Stimulated activated naive CD8-positive, alpha-beta T cell treated with anti-CD3 and anti-CD28 coated beads, Interleukin-15, Interleukin-2, amounts not matched to agents 100 ng/mL and 50 ng/mL, for 24 hours (primary cell): ENCODE measurements around the gene PBRM1.
"Not testable (repeated sequence)": the region's sequence is repeated elsewhere in the genome, so short reads cannot be mapped to it uniquely, and the experiment has no call there.

ENCODE experiments used
- H3K27ac Mint-ChIP-seq: one replicate; pipeline ENCODE4 v1.8.0; 2021; ENCODE audit warnings: mild to moderate bottlenecking, mixed read lengths
- H3K27me3 Mint-ChIP-seq: one replicate; pipeline ENCODE4 v1.8.0; 2021; ENCODE audit warnings: mixed read lengths
- H3K36me3 Mint-ChIP-seq: one replicate; pipeline ENCODE4 v1.8.0; 2021; ENCODE audit warnings: low read depth, mixed read lengths
- H3K4me1 Mint-ChIP-seq: one replicate; pipeline ENCODE4 v1.8.0; 2021; ENCODE audit warnings: low read depth, mixed read lengths
- H3K4me3 Mint-ChIP-seq: one replicate; pipeline ENCODE4 v1.8.0; 2021; ENCODE audit warnings: mild to moderate bottlenecking, mixed read lengths
- H3K9me3 Mint-ChIP-seq: one replicate; pipeline ENCODE4 v1.8.0; 2021; ENCODE audit warnings: mixed read lengths

Gene PBRM1

GRCh38 chr3:52685709-52686691 is at the start of gene PBRM1, which contains the start of gene GNL3:
TSS of gene PBRM1 (minus strand) at chr3:52685913.
TSS of gene GNL3 (plus strand) at chr3:52686032. CDS start at chr3:52686093, 61 bp downstream.
- Mint-ChIP-seq H3K9me3 (no peaks in the 10 kb centered on the region), H3K4me1 (peaks cover 86% of the 10 kb centered on the region), H3K27me3 (no peaks in the 10 kb centered on the region), H3K4me3 (peak within 1 kb of the TSS; percentile 100), H3K36me3 (peaks cover 72% of the 10 kb centered on the region), H3K27ac (peak within 1 kb of the TSS; percentile 100)

GRCh38 chr3:52733256-52733891 is 47.7 kb upstream of the PBRM1 start:
- H3K27ac Mint-ChIP-seq: no peak overlapping the region
- peaks cover 82% of the 10 kb centered on the region for H3K36me3 Mint-ChIP-seq
- peaks cover 20% of the 10 kb centered on the region for H3K9me3 Mint-ChIP-seq
- H3K4me1 Mint-ChIP-seq: peaks cover 6% of the 10 kb centered on the region
- no peaks in the 10 kb centered on the region for H3K27me3 Mint-ChIP-seq
- no peak overlapping the region for H3K4me3 Mint-ChIP-seq

- H3K4me3 Mint-ChIP-seq: no peak overlapping the region
- H3K27me3 Mint-ChIP-seq: no peaks in the 10 kb centered on the region
- H3K27ac Mint-ChIP-seq: no peak overlapping the region
- H3K9me3 Mint-ChIP-seq: peaks cover 21% of the 10 kb centered on the region
- H3K4me1 Mint-ChIP-seq: peaks cover 6% of the 10 kb centered on the region
- H3K36me3 Mint-ChIP-seq: peaks cover 81% of the 10 kb centered on the region
These were observed 45.9 kb upstream of the PBRM1 start for GRCh38 chr3:52731590-52731989.

GRCh38 chr3:52730681-52731080 is 45.0 kb upstream of the PBRM1 start:
- Mint-ChIP-seq H3K9me3 (peaks cover 21% of the 10 kb centered on the region), H3K4me3 (no peak overlapping the region), H3K36me3 (peaks cover 76% of the 10 kb centered on the region), H3K27me3 (no peaks in the 10 kb centered on the region), H3K4me1 (peaks cover 6% of the 10 kb centered on the region), H3K27ac (peak overlapping the region; percentile 26)

GRCh38 chr3:52728753-52729152 is 43.0 kb upstream of the PBRM1 start:
- H3K4me1 Mint-ChIP-seq, H3K27me3 Mint-ChIP-seq, H3K4me3 Mint-ChIP-seq, H3K27ac Mint-ChIP-seq: not testable (repeated sequence)
- Mint-ChIP-seq H3K9me3 (peaks cover 21% of the 10 kb centered on the region), H3K36me3 (peaks cover 63% of the 10 kb centered on the region)

- peaks cover 30% of the 10 kb centered on the region for H3K36me3 Mint-ChIP-seq
These were observed 38.8 kb upstream of the PBRM1 start for GRCh38 chr3:52724511-52724910.

GRCh38 chr3:52723935-52724334 is 38.2 kb upstream of the PBRM1 start:
- no peak overlapping the region for H3K4me3 Mint-ChIP-seq
- H3K27ac Mint-ChIP-seq: no peak overlapping the region
- H3K9me3 Mint-ChIP-seq: peaks cover 4% of the 10 kb centered on the region
- peaks cover 29% of the 10 kb centered on the region for H3K36me3 Mint-ChIP-seq
- H3K4me1 Mint-ChIP-seq: peaks cover 27% of the 10 kb centered on the region
- no peaks in the 10 kb centered on the region for H3K27me3 Mint-ChIP-seq

More at GRCh38 chr3:52724511-52724910, 38.8 kb upstream of the PBRM1 start:
- H3K9me3 Mint-ChIP-seq: peaks cover 4% of the 10 kb centered on the region
- no peak overlapping the region for H3K27ac Mint-ChIP-seq
- peaks cover 27% of the 10 kb centered on the region for H3K4me1 Mint-ChIP-seq
- H3K4me3 Mint-ChIP-seq: no peak overlapping the region
- H3K27me3 Mint-ChIP-seq: no peaks in the 10 kb centered on the region

- no peaks in the 10 kb centered on the region for H3K27me3 Mint-ChIP-seq
- H3K4me1 Mint-ChIP-seq: peaks cover 27% of the 10 kb centered on the region
- no peaks in the 10 kb centered on the region for H3K9me3 Mint-ChIP-seq
- no peak overlapping the region for H3K27ac Mint-ChIP-seq
- H3K36me3 Mint-ChIP-seq: peaks cover 19% of the 10 kb centered on the region
- no peak overlapping the region for H3K4me3 Mint-ChIP-seq
These were observed 36.8 kb upstream of the PBRM1 start for GRCh38 chr3:52722491-52722890.

GRCh38 chr3:52721730-52722008 is 36.0 kb upstream of the PBRM1 start:
- Mint-ChIP-seq H3K27ac (no peak overlapping the region), H3K4me3 (no peak overlapping the region), H3K9me3 (no peaks in the 10 kb centered on the region), H3K36me3 (peaks cover 19% of the 10 kb centered on the region), H3K4me1 (peaks cover 27% of the 10 kb centered on the region), H3K27me3 (no peaks in the 10 kb centered on the region)

GRCh38 chr3:52721002-52721729 is 35.5 kb upstream of the PBRM1 start:
- Mint-ChIP-seq H3K9me3 (no peaks in the 10 kb centered on the region), H3K4me1 (peaks cover 27% of the 10 kb centered on the region), H3K27me3 (no peaks in the 10 kb centered on the region), H3K4me3 (no peak overlapping the region), H3K36me3 (peaks cover 19% of the 10 kb centered on the region), H3K27ac (peak overlapping the region; percentile 34)

- Mint-ChIP-seq H3K27me3 (no peaks in the 10 kb centered on the region), H3K4me1 (peaks cover 27% of the 10 kb centered on the region), H3K27ac (peak overlapping the region; percentile 1), H3K9me3 (no peaks in the 10 kb centered on the region), H3K4me3 (no peak overlapping the region), H3K36me3 (peaks cover 19% of the 10 kb centered on the region)
These were observed 33.9 kb upstream of the PBRM1 start for GRCh38 chr3:52719618-52720017.

- H3K27ac Mint-ChIP-seq: no peak overlapping the region
- no peak overlapping the region for H3K4me3 Mint-ChIP-seq
- H3K9me3 Mint-ChIP-seq: no peaks in the 10 kb centered on the region
- H3K4me1 Mint-ChIP-seq: peaks cover 12% of the 10 kb centered on the region
- H3K27me3 Mint-ChIP-seq: no peaks in the 10 kb centered on the region
- peaks cover 25% of the 10 kb centered on the region for H3K36me3 Mint-ChIP-seq
These were observed 30.1 kb upstream of the PBRM1 start for GRCh38 chr3:52715714-52716305.

GRCh38 chr3:52714335-52715302 is 28.9 kb upstream of the PBRM1 start:
- H3K27ac Mint-ChIP-seq: no peak overlapping the region
- peaks cover 25% of the 10 kb centered on the region for H3K36me3 Mint-ChIP-seq
- H3K9me3 Mint-ChIP-seq: no peaks in the 10 kb centered on the region
- H3K4me3 Mint-ChIP-seq: no peak overlapping the region
- H3K4me1 Mint-ChIP-seq: peaks cover 5% of the 10 kb centered on the region
- H3K27me3 Mint-ChIP-seq: no peaks in the 10 kb centered on the region
